HepG2 (cell line): ENCODE results near the gene EED. TPM values are rescaled to one million over a fixed set of nuclear protein-coding genes. Genes with fewer than 3 reads are reported as not detected.

Experiments
- DNMT3B ChIP-seq: conservative IDR thresholded peaks from 2 replicates; pipeline ENCODE4 v1.6.1; 2016; ENCODE audit warnings: missing biosample characterization, control low read depth
- DR1 ChIP-seq: sonication (generic); formaldehyde crosslinking; IDR thresholded peaks from 2 replicates; pipeline ENCODE4 v1.8.0; 2021; ENCODE audit warnings: mild to moderate bottlenecking, missing genetic modification reagents, inconsistent platforms
- HMGXB4 ChIP-seq, 2 experiments: sonication (generic) in 1 of 2; formaldehyde crosslinking in 1 of 2; IDR thresholded peaks; 2 replicates each; pipeline versions ENCODE4 v1.4.0 to v1.6.1; 2018 to 2020; ENCODE audit warnings: missing genetic modification reagents in 2 of 2, borderline replicate concordance in 1 of 2, low read depth in 1 of 2, mild to moderate bottlenecking in 1 of 2, missing biosample characterization in 1 of 2
- HNRNPLL ChIP-seq: fragments of 200-400 bp; formaldehyde crosslinking; IDR thresholded peaks from 2 replicates; pipeline ENCODE4 v1.6.1; 2017; ENCODE audit warnings: mild to moderate bottlenecking, low read depth, low read length; ENCODE audit not compliant: poor library complexity, severe bottlenecking
- KDM6A ChIP-seq: IDR thresholded peaks from 2 replicates; pipeline ENCODE4 v1.6.1; 2016; ENCODE audit warnings: low read depth
- MTERF4 ChIP-seq: sonication (generic); formaldehyde crosslinking; IDR thresholded peaks from 2 replicates; pipeline ENCODE4 v1.8.0; 2023; ENCODE audit warnings: mild to moderate bottlenecking, missing genetic modification reagents
- PHF21A ChIP-seq: sonication (generic); formaldehyde crosslinking; IDR thresholded peaks from 2 replicates; pipeline ENCODE4 v1.5.0; 2020; ENCODE audit warnings: mild to moderate bottlenecking, missing genetic modification reagents
- PITX1 ChIP-seq: sonication (generic); formaldehyde crosslinking; IDR thresholded peaks from 2 replicates; pipeline ENCODE4 v1.5.1; 2020; ENCODE audit warnings: mild to moderate bottlenecking, missing genetic modification reagents
- PLSCR1 ChIP-seq: sonication (generic); formaldehyde crosslinking; IDR thresholded peaks from 2 replicates; pipeline ENCODE4 v1.5.0; 2020; ENCODE audit warnings: missing genetic modification reagents, mild to moderate bottlenecking, borderline replicate concordance
- PRPF4 ChIP-seq: fragments of 200-400 bp; formaldehyde crosslinking; IDR thresholded peaks from 2 replicates; pipeline ENCODE4 v1.6.1; 2016; ENCODE audit warnings: low read length, low read depth; ENCODE audit not compliant: poor library complexity, severe bottlenecking
- SAP130 ChIP-seq: IDR thresholded peaks from 2 replicates; pipeline ENCODE4 v1.6.1; 2016; ENCODE audit warnings: low read depth
- SRY ChIP-seq: sonication (generic); formaldehyde crosslinking; IDR thresholded peaks from 2 replicates; pipeline ENCODE4 v1.8.0; 2022; ENCODE audit warnings: mild to moderate bottlenecking, missing genetic modification reagents
- TEAD3 ChIP-seq: optimal IDR thresholded peaks from 2 replicates; pipeline ENCODE3; 2016; ENCODE audit warnings: borderline replicate concordance
- ZBTB14 ChIP-seq: sonication (generic); formaldehyde crosslinking; IDR thresholded peaks from 2 replicates; pipeline ENCODE4 v1.4.0; 2020; ENCODE audit warnings: missing genetic modification reagents
- ZGPAT ChIP-seq: IDR thresholded peaks from 2 replicates; pipeline ENCODE4 v1.6.1; 2016; ENCODE audit warnings: mild to moderate bottlenecking
- ZHX1 ChIP-seq: sonication (generic); formaldehyde crosslinking; IDR thresholded peaks from 2 replicates; pipeline ENCODE4 v1.8.1; 2022; ENCODE audit warnings: low read depth, mild to moderate bottlenecking, missing genetic modification reagents
- ZNF441 ChIP-seq: sonication (generic); formaldehyde crosslinking; IDR thresholded peaks from 2 replicates; pipeline ENCODE4 v1.7.0; 2021; ENCODE audit warnings: missing genetic modification reagents, borderline replicate concordance
- ZNF619 ChIP-seq: sonication (generic); formaldehyde crosslinking; IDR thresholded peaks from 2 replicates; pipeline ENCODE4 v1.4.0; 2020; ENCODE audit warnings: mild to moderate bottlenecking, missing genetic modification reagents
- ZSCAN31 ChIP-seq: sonication (generic); formaldehyde crosslinking; IDR thresholded peaks from 2 replicates; pipeline ENCODE4 v1.5.0; 2020; ENCODE audit warnings: low read depth, mild to moderate bottlenecking, missing genetic modification reagents
- polyA plus RNA-seq, 8 experiments: library from polyadenylated mRNA; depleted of rRNA in 3 of 8; stranded (reverse) in 7 of 8; unstranded in 1 of 8; fragments of >200 nt; fragmentation: Illumina TruSeq in 4 of 8; extraction: Trizol in 4 of 8; gene quantifications; 2 replicates each; pipeline versions ENCODE4 v1.2.1 to v1.2.3, GENCODE V29; 2011 to 2016; ENCODE audit warnings: low read depth in 4 of 8, missing spikeins in 1 of 8, mixed read lengths in 1 of 8; ENCODE audit not compliant: insufficient read depth in 1 of 8
- total RNA-seq, 5 experiments: library from RNA; depleted of rRNA; stranded (reverse); fragments of >200 nt; fragmentation: Illumina TruSeq; extraction: Trizol; gene quantifications; 2 replicates each; pipeline ENCODE4 v1.2.3, GENCODE V29; 2016; ENCODE audit warnings: low read depth in 1 of 5

EED gene
- total and polyA plus RNA-seq, 2 of the 13 experiments (the other 11 are each of a cell fraction or from before 2014, with no cell fraction given): 11.0 to 28.4 TPM

- TF ChIP-seq ZNF619 (CRISPR knock-in tag): no peak
- peak in 1 of 2 experiments; percentile 65; a peak in 1 of 4 replicates for TF ChIP-seq HMGXB4 (CRISPR knock-in tag; IDR thresholded peaks at IDR 0.05; ENCODE audit: borderline replicate concordance in 1 of 2, low read depth in 1 of 2)
- TF ChIP-seq ZBTB14 (CRISPR knock-in tag): no peak
- no peak for TF ChIP-seq SRY (CRISPR knock-in tag)
- TF ChIP-seq ZNF441: no peak
- TF ChIP-seq HNRNPLL: no peak
- no peak for TF ChIP-seq DNMT3B (CRISPR knock-in tag)
- no peak for TF ChIP-seq PRPF4
- TF ChIP-seq ZGPAT (CRISPR knock-in tag): no peak
- no peak for TF ChIP-seq PHF21A (CRISPR knock-in tag)
- TF ChIP-seq PITX1 (CRISPR knock-in tag): no peak
- no peak for TF ChIP-seq ZSCAN31 (CRISPR knock-in tag)
- TF ChIP-seq PLSCR1: no peak
- 0 out of 2 replicates have a peak, but pooled peaks have one; percentile 33 for TF ChIP-seq MTERF4 (CRISPR knock-in tag)
- TF ChIP-seq ZHX1 (CRISPR knock-in tag): no peak
- TF ChIP-seq SAP130 (CRISPR knock-in tag): peak; percentile 38; the same call in 1 of the 2 replicates
- TF ChIP-seq DR1: no peak
- peak; percentile 62 for TF ChIP-seq TEAD3
- TF ChIP-seq KDM6A: no peak
Measured at GRCh38 chr11:86218125-86219084, 26.1 kb upstream of the EED start (continued).
